Skeletal muscle satellite cell (primary cell): ENCODE results near the gene CDC45.
A peak's percentile ranks its signal among the peaks of the same experiment; 100 is the strongest.

Experiments used
- H3K27me3 ChIP-seq: 2 replicates; pipeline ENCODE4 v1.7.0; 2013; ENCODE audit warnings: low read length; ENCODE audit not compliant: control insufficient read depth, insufficient read depth
- H3K36me3 ChIP-seq: 2 replicates; pipeline ENCODE4 v1.7.0; 2013; ENCODE audit warnings: mild to moderate bottlenecking, control low read depth, low read length; ENCODE audit not compliant: insufficient read depth
- H3K4me1 ChIP-seq: 2 replicates; pipeline ENCODE4 v1.7.0; 2013; ENCODE audit warnings: low read length; ENCODE audit not compliant: control insufficient read depth, insufficient read depth
- H3K4me2 ChIP-seq: 2 replicates; pipeline ENCODE4 v1.7.0; 2013; ENCODE audit warnings: mild to moderate bottlenecking, low read length
- H3K4me3 ChIP-seq: 2 replicates; pipeline ENCODE4 v1.7.0; 2013; ENCODE audit warnings: low read length
- H3K9ac ChIP-seq: 2 replicates; pipeline ENCODE4 v1.7.0; 2013; ENCODE audit warnings: mild to moderate bottlenecking, low read depth, low read length, moderate library complexity
- H3K9me3 ChIP-seq: replicated peaks from 2 replicates; pipeline ENCODE4 v1.7.0; 2013; ENCODE audit warnings: mild to moderate bottlenecking, control low read depth, low read length

Gene CDC45

DNA sequence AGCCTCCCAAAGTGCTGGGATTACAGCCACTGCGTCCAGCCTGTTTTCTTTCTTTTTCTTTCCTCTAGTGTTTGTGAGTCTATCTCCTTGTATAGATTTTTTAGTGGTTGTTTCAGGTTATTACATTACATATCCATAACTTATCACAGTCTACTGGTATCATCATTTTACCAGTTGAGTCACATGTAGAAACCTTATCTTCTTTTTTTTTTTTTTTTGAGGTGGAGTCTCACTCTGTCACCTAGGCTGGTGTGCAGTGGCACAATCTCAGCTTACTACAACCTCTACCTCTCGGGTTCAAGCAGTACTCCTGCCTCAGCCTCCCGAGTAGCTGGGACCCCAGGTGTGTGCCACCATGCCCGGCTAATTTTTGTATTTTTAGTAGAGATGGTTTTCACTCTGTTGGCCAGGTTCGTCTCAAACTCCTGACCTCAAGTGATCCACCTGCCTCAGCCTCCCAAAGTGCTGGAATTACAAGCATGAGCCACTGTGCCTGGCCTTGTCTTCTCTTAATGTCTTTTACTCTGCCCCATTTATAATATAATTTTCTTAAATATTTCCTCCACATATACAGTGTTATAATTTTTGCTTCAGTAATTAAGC lies 11.0 kb downstream of the CDC45 start:
- H3K4me3 ChIP-seq: no peak overlapping the region
- no peaks in the 10 kb centered on the region for H3K4me1 ChIP-seq
- no peak overlapping the region for H3K4me2 ChIP-seq
- no peaks in the 10 kb centered on the region for H3K9me3 ChIP-seq
- H3K36me3 ChIP-seq: peaks cover 2% of the 10 kb centered on the region
- no peak overlapping the region for H3K9ac ChIP-seq
- H3K27me3 ChIP-seq: no peaks in the 10 kb centered on the region

DNA sequence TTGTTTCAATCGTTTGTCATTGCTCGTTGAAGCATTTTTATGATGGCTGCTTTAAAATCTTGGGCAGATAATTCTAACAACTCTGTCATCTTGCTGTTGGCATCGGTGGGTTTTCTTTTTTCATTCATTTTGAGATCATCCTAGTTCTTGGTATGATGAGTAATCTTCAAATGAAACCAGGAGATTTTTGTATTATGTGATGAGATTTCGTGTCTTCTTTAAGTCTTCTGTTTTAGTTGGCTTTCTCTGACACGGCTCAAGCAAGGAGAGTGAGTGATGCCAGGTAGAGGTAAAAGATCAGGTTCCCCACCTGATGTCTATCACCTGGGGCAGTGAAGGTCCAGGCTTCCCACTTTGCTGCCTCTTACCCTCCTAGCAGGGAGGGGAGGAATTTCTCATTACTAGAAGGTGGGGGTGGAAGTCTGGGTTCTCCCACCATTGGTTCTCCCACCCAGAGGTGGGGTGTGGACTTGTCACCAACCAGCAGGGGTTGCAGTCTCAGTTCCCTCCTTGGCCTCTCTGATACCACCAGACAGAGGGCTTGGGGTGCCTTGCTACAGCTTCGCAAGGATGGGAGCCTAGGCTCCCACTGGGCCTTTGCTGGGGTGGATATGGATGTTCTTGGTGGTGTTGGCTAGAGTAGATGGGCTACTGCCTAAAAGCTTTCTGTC lies 12.9 kb downstream of the CDC45 start:
- Histone ChIP-seq H3K4me1 (peaks cover 12% of the 10 kb centered on the region), H3K4me2 (no peak overlapping the region), H3K9ac (no peak overlapping the region), H3K36me3 (peaks cover 11% of the 10 kb centered on the region), H3K4me3 (no peak overlapping the region), H3K9me3 (no peaks in the 10 kb centered on the region), H3K27me3 (no peaks in the 10 kb centered on the region)

DNA sequence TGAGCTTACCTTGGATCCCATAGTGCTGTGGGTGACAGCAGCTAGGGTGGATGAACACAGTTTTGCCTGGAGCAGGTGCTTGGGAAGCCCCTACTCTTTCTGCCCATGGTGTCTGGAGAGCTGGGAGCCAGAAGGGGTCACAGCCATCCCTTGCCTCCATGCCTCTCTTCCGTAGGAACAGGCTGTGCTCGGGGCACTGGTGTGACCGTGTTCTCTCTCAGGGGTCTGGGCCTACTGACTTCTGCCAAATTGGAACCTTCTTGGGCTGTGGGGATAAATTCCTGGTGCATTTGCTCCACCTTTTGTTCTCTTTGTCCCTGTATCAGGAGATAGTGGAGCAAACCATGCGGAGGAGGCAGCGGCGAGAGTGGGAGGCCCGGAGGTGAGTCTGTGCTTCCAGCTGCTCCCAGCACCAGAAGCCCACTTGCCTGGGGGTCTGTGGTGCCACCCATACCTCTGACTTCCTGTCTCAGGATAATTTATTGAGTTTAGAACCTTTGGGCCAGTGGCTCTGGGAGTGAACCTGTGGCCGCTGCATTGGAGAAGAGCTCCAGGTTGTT lies 14.4 kb downstream of the CDC45 start:
- Histone ChIP-seq H3K9ac (no peak overlapping the region), H3K9me3 (no peaks in the 10 kb centered on the region), H3K4me1 (peaks cover 13% of the 10 kb centered on the region), H3K4me3 (no peak overlapping the region), H3K4me2 (no peak overlapping the region), H3K27me3 (no peaks in the 10 kb centered on the region), H3K36me3 (peaks cover 20% of the 10 kb centered on the region)

DNA sequence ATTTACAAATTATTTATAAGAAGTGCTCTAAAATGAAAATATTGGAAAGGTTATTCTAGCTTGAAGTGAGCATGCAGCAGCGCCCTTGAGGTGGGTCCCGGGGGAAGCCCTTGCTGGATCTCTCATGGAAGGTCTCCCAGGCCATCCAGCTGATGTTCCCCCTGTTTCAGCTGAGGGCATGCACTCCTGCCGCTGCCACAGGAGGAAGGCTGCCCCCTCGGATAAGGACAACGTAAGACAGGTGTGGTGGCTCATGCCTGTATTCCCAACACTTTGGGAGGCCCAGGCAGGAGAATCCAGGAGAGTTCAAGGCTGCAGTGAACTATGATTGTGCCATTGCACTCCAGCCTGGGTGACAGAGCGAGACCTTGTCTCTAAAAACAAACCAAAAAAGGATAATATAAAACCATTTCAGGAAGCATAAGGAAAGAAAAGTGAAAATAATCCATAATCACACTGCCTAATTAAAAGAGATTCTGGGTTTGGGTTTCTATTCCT lies 15.0 kb downstream of the CDC45 start:
- H3K9me3 ChIP-seq: no peaks in the 10 kb centered on the region
- H3K27me3 ChIP-seq: no peaks in the 10 kb centered on the region
- H3K4me1 ChIP-seq: peaks cover 13% of the 10 kb centered on the region
- peaks cover 20% of the 10 kb centered on the region for H3K36me3 ChIP-seq
- H3K4me2 ChIP-seq: no peak overlapping the region
- H3K4me3 ChIP-seq: no peak overlapping the region
- no peak overlapping the region for H3K9ac ChIP-seq

DNA sequence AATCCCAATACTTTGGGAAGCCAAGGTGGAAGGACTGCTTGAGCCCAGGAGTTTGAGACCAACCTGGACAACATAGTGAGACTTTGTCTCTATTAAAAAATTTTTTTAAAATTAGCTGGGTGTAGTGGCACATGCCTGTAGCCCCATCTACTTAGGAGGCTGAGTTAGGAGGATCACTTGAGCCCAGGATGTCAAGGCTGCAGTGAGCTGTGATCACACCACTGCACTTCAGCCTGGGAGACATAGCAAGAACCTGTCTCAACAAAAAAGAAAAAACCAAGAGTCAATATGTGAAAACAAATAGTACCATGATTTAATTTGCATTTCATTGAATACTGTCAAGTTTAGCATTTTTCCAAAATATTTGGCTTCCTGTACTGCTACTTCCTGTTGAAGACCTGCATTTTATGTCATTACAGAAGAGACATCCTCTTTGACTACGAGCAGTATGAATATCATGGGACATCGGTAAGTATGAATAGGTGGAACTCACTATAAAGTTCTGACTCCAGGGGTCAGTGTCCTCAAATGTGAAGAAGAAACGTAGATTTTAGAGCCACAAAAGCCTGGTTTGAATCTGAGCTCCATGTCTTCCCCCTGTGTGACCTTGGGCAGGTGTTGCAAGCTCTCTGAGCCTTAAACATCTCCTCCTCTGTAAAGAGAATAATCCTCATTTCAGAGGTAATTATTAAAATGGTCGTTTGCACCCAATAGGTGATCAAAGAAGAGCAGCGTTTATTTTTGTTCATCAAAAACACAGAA lies 16.0 kb downstream of the CDC45 start:
- peaks cover 20% of the 10 kb centered on the region for H3K36me3 ChIP-seq
- no peak overlapping the region for H3K4me3 ChIP-seq
- H3K9ac ChIP-seq: no peak overlapping the region
- peaks cover 13% of the 10 kb centered on the region for H3K4me1 ChIP-seq
- no peaks in the 10 kb centered on the region for H3K27me3 ChIP-seq
- no peak overlapping the region for H3K4me2 ChIP-seq
- no peaks in the 10 kb centered on the region for H3K9me3 ChIP-seq

DNA sequence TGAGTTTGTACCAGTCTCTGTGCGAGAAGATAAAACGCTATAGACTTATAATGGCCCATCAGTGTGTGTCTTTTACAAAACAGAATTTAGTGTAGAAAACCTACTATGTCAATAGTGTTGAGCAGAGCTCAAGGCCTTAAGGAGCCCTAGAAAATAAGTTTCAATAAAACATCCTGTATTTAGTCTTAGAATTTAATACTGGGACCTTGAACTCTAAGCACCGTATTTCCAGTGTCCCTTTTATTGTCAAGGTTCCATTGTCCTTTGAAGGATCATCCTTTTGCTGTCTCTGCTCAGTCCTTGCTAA lies 16.6 kb downstream of the CDC45 start:
- peaks cover 13% of the 10 kb centered on the region for H3K4me1 ChIP-seq
- H3K27me3 ChIP-seq: no peaks in the 10 kb centered on the region
- no peak overlapping the region for H3K4me3 ChIP-seq
- H3K4me2 ChIP-seq: no peak overlapping the region
- H3K9ac ChIP-seq: no peak overlapping the region
- H3K9me3 ChIP-seq: no peaks in the 10 kb centered on the region
- peaks cover 20% of the 10 kb centered on the region for H3K36me3 ChIP-seq

DNA sequence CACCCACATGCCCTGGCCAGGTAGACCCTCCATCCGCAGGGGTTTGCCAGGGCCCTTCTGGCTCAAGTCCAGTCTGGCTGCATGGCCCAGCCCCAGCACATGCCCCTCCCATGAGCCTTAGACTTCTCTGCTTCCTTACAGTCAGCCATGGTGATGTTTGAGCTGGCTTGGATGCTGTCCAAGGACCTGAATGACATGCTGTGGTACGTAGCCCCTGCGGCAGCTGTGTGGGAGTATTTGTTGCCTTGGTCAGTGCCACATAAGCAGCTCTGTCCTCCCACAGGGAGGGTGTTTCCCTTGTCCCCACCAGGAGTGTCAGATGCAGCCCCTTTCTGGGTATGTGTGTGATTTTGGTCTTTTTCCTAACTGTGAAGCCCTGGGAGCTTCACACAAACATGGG lies 17.5 kb downstream of the CDC45 start:
- H3K4me2 ChIP-seq: peak overlapping the region; percentile 56
- no peaks in the 10 kb centered on the region for H3K27me3 ChIP-seq
- H3K9me3 ChIP-seq: no peaks in the 10 kb centered on the region
- H3K4me1 ChIP-seq: peaks cover 13% of the 10 kb centered on the region
- peaks cover 20% of the 10 kb centered on the region for H3K36me3 ChIP-seq
- H3K9ac ChIP-seq: peak overlapping the region; percentile 51
- H3K4me3 ChIP-seq: no peak overlapping the region

DNA sequence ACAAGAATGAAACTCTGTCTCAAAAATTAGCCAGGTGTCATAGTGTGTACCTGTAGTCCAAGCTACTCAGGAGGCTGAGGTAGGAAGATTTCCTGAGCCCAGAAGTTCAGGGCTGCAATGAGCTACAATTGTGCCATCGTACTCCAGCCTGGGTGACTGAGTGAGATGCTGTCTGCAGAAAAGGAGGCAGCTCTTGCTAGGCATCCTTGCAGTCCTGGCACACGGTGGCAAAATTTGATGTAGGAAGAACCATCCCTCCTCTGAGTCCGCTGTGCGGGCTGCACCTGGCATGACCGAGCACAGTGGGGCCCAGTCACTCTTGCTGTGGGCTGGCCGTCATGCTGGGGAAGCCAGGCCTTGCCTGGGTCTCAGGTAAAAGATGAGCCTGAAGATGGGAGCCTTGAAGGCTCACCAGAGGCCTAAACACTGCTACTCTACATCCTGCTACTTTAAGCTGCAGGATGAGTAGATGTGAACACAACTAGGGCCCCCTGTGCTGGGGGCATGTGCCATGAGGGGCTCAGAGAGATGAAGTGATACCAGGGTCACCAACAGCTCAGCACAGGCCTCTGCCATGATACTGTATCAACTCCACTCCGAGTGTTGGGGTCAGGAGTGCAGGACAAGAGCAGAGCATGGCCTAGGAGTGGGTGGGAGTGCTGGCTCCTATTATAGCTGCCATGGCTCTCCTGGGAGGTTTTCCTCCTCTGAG lies 18.6 kb downstream of the CDC45 start:
- Histone ChIP-seq H3K4me2 (no peak overlapping the region), H3K4me3 (no peak overlapping the region), H3K4me1 (peaks cover 13% of the 10 kb centered on the region), H3K9me3 (no peaks in the 10 kb centered on the region), H3K9ac (no peak overlapping the region), H3K36me3 (peaks cover 20% of the 10 kb centered on the region), H3K27me3 (no peaks in the 10 kb centered on the region)

DNA sequence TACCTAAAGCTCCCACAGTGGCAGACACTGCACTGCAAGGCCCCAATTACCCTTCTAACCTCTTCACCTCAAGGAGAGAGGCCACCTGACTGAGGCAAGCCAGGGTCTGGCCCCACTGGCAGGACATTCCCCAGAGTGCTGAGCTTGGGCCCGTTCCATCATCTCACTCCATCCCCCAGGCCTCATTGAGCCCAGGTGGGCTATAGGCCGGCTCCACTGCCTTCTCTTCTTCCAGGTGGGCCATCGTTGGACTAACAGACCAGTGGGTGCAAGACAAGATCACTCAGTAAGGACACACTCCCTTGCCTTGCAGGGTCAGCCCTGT lies 19.1 kb downstream of the CDC45 start:
- peaks cover 20% of the 10 kb centered on the region for H3K36me3 ChIP-seq
- no peak overlapping the region for H3K9ac ChIP-seq

DNA sequence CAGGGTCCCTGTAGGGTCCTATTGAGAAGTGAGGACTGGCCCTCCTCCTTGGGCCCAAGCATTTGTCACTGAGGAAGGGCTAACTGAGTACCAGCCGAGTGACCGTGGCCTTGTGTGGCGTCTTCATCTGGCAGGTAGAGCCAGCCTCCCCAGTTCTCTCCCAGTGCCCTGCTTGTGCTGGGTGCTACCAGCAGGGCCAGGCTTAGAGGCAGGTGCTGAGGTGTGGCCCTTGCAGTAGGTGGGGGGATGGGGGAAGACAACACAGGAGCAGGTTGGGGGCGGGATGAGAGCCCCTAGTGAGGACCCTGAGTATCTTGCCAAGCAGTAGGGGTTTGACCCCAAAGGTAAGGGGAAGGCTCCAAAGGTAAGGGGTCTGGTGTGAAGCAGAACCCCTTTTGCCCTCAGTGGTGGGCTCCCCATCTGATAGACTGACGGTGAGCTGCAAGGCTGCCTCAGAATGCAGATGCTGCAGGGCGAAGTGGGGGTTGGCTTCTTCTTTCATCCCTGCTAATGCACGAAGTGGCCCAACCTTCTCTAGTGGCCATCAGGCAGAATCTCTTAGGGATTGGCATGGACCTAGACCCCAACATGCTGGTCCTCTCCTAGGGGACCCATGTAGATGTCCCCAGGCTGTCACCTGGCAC lies 19.6 kb downstream of the CDC45 start:
- Histone ChIP-seq H3K9me3 (no peaks in the 10 kb centered on the region), H3K4me2 (no peak overlapping the region), H3K27me3 (no peaks in the 10 kb centered on the region), H3K4me3 (no peak overlapping the region), H3K36me3 (peaks cover 20% of the 10 kb centered on the region), H3K9ac (no peak overlapping the region), H3K4me1 (peaks cover 13% of the 10 kb centered on the region)

More for the DNA sequence above, 19.1 kb downstream of the CDC45 start:
- H3K27me3 ChIP-seq: no peaks in the 10 kb centered on the region
- peaks cover 13% of the 10 kb centered on the region for H3K4me1 ChIP-seq
- H3K9me3 ChIP-seq: no peaks in the 10 kb centered on the region
- no peak overlapping the region for H3K4me2 ChIP-seq
- no peak overlapping the region for H3K4me3 ChIP-seq

DNA sequence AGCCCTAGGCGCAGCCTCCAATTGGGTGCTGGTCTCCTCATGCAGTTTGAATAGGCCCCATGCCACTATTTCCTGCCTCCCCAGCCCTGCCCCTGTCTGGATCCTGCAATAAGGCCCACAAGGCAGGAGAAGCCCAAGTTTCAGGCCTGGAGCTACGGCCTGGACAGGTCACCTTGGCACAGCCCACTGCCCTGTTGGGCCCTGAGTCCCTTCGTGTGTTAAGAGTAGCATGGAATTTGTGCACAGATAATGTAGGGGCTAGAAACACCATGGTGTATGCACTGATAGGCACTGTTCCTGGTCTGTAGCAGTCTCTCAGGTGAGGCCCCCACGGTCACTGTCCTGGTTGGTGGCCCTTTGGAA lies 20.1 kb downstream of the CDC45 start:
- no peak overlapping the region for H3K4me2 ChIP-seq
- H3K9ac ChIP-seq: no peak overlapping the region
- H3K4me1 ChIP-seq: peaks cover 13% of the 10 kb centered on the region
- H3K9me3 ChIP-seq: no peaks in the 10 kb centered on the region
- H3K4me3 ChIP-seq: no peak overlapping the region
- H3K36me3 ChIP-seq: peaks cover 20% of the 10 kb centered on the region
- no peaks in the 10 kb centered on the region for H3K27me3 ChIP-seq
